Esophagus squamous epithelium (tissue), 5 donors: Measurements from ENCODE around the gene PRKD1. TPM values are rescaled to one million over a fixed set of nuclear protein-coding genes. Genes with fewer than 3 reads are reported as not detected.

Experiments used
- DNase-seq: peaks from one replicate; lab custom pipeline; 2025; lab: John Stamatoyannopoulos, UW
- H3K27ac ChIP-seq, 4 donors: fragments of 200-600 bp; sonication (generic); one replicate each; pipeline ENCODE4 v1.5.1; 2016 to 2019; ENCODE audit warnings: mild to moderate bottlenecking in 1 of 4
- H3K27me3 ChIP-seq, 4 donors: fragments of 200-600 bp; sonication (generic); 1 replicate in 3 of 4; 2 replicates in 1 of 4; pipeline versions ENCODE4 v1.5.1 to v1.6.0; 2017 to 2021; ENCODE audit warnings: antibody characterized with exemption in 1 of 4
- H3K36me3 ChIP-seq, 3 donors: fragments of 200-600 bp; sonication (generic); one replicate each; pipeline ENCODE4 v1.5.1; 2016 to 2019
- H3K4me1 ChIP-seq, 3 donors: fragments of 200-600 bp; sonication (generic); one replicate each; pipeline ENCODE4 v1.5.1; 2017 to 2019
- H3K4me3 ChIP-seq, 4 donors: fragments of 200-600 bp; sonication (generic); 1 replicate in 3 of 4; 2 replicates in 1 of 4; pipeline ENCODE4 v1.5.1; 2016 to 2019; ENCODE audit warnings: mild to moderate bottlenecking in 2 of 4, moderate library complexity in 1 of 4
- H3K9me3 ChIP-seq, 3 donors: fragments of 200-600 bp; sonication (generic); one replicate each; pipeline ENCODE4 v1.5.1; 2016 to 2019
- POLR2A ChIP-seq, 4 donors: fragments of 450-650 bp; IDR thresholded peaks; one replicate each; pipeline ENCODE4 v1.6.1; 2017; ENCODE audit warnings: antibody characterized with exemption in 4 of 4, mild to moderate bottlenecking in 4 of 4, moderate library complexity in 3 of 4
- WGBS, 2 donors: methylation state at CpG; one replicate each; pipeline ENCODE4 v1.1.5; 2018; 5-methylcytosine and 5-hydroxymethylcytosine counted together
- intact Hi-C: fragments of 100-400 bp; cut with DNase I; formaldehyde crosslinking; loops from one replicate; pipeline ENCODE4 v1.15.0; 2022
- total RNA-seq, 4 donors: library from RNA; depleted of rRNA; stranded (reverse); fragments of >200 nt; gene quantifications; one replicate each; pipeline ENCODE4 v1.1.0, GENCODE V29; 2016
- TF ChIP-seq, protein P1 (sequence below), 6 experiments: fragments of 450-650 bp in 4 of 6; fragments of 200-600 bp in 2 of 6; sonication (generic) in 2 of 6; IDR thresholded peaks; one replicate each; pipeline ENCODE4 v1.5.1; 2016 to 2019; ENCODE audit warnings: antibody characterized with exemption in 6 of 6, mild to moderate bottlenecking in 4 of 6, moderate library complexity in 4 of 6
- donor health status: DM: yes; HTN: yes; CAD: no.

PRKD1 gene
- total RNA-seq, 4 donors from 2014 or later: 0.30 to 10.7 (median 2.2) TPM

GRCh38 chr14:29905543-29905942, 22.1 kb downstream of the PRKD1 start:
- no peak overlapping the region for H3K27ac ChIP-seq
- intact Hi-C loops: no loop called here
- no peaks in the 10 kb centered on the region for H3K36me3 ChIP-seq

DNA sequence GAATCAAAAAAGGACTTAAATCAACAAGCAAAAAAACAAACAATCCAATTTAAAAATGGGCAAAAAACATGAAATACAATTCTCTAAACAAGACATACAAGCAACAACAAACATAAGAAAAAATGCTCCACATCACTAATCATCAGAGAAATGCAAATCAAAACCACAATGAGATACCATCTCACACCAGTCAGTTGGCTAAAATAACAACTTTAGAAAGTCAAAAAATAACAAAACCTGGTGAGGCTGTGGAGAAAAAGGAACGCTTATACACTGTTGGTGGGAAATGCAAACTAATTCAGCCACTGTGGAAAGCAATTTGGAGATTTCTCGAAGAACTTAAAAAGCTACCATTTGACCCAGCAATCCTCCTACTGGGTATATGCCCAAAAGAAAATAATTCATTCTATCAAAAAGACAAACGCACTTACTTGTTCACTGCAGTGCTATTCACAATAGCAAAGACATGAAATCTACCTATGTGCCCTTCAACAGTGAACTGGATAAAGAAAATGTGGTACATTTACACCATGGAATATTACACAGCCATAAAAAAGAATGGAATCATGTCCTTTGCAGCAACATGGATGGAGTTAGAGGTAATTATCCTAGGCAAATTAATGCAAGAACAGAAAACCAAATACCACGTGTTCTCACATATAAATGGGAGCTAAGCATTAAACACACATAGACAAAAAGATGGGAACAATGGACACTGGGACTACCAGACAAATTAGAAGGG, 26.9 kb downstream of the PRKD1 start:
- Histone ChIP-seq H3K4me3 (no peak overlapping the region), H3K36me3 (no peaks in the 10 kb centered on the region), H3K27me3 (no peaks in the 10 kb centered on the region), H3K4me1 (no peaks in the 10 kb centered on the region), H3K27ac (no peak overlapping the region), H3K9me3 (no peaks in the 10 kb centered on the region)
- 79 to 83% methylated on average over 4 of the region's 4 CpGs for WGBS, 2 donors
- TF ChIP-seq, protein P1, sequence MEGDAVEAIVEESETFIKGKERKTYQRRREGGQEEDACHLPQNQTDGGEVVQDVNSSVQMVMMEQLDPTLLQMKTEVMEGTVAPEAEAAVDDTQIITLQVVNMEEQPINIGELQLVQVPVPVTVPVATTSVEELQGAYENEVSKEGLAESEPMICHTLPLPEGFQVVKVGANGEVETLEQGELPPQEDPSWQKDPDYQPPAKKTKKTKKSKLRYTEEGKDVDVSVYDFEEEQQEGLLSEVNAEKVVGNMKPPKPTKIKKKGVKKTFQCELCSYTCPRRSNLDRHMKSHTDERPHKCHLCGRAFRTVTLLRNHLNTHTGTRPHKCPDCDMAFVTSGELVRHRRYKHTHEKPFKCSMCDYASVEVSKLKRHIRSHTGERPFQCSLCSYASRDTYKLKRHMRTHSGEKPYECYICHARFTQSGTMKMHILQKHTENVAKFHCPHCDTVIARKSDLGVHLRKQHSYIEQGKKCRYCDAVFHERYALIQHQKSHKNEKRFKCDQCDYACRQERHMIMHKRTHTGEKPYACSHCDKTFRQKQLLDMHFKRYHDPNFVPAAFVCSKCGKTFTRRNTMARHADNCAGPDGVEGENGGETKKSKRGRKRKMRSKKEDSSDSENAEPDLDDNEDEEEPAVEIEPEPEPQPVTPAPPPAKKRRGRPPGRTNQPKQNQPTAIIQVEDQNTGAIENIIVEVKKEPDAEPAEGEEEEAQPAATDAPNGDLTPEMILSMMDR (IDR thresholded peaks at IDR 0.05): no peak
- no peak for TF ChIP-seq POLR2A (IDR thresholded peaks at IDR 0.05)
- DNase-seq: no peak
- intact Hi-C loops: no loop called here

More at GRCh38 chr14:29905543-29905942, 22.1 kb downstream of the PRKD1 start:
- Histone ChIP-seq H3K9me3 (no peaks in the 10 kb centered on the region), H3K4me1 (peaks cover 0 to 6% (median 0%) of the 10 kb centered on the region in 3 donors), H3K4me3 (no peak overlapping the region), H3K27me3 (no peaks in the 10 kb centered on the region)
- 67 to 84% methylated on average over 7 of the region's 7 CpGs for WGBS, 2 donors
- no peak for DNase-seq
- TF ChIP-seq POLR2A (IDR thresholded peaks at IDR 0.05): no peak
- TF ChIP-seq, protein P1 (IDR thresholded peaks at IDR 0.05): no peak

- TF ChIP-seq POLR2A (IDR thresholded peaks at IDR 0.05): no peak
- TF ChIP-seq, protein P1 (IDR thresholded peaks at IDR 0.05): no peak
- H3K36me3 ChIP-seq: no peaks in the 10 kb centered on the region
- H3K27me3 ChIP-seq: no peaks in the 10 kb centered on the region
- no peaks in the 10 kb centered on the region for H3K9me3 ChIP-seq
- intact Hi-C loops: no loop called here
- WGBS, 2 donors: 57 to 66% methylated on average over 2 of the region's 2 CpGs
- DNase-seq: no peak
- no peaks in the 10 kb centered on the region for H3K4me1 ChIP-seq
- H3K27ac ChIP-seq: no peak overlapping the region
- H3K4me3 ChIP-seq: no peak overlapping the region
Observed at GRCh38 chr14:29898470-29898869, 29.2 kb downstream of the PRKD1 start.

- H3K9me3 ChIP-seq: no peaks in the 10 kb centered on the region
- no peaks in the 10 kb centered on the region for H3K4me1 ChIP-seq
- 84 to 90% methylated on average over 1 of the region's 1 CpG for WGBS, 2 donors
- no peak for TF ChIP-seq POLR2A (IDR thresholded peaks at IDR 0.05)
- TF ChIP-seq, protein P1 (IDR thresholded peaks at IDR 0.05): no peak
- intact Hi-C loops: no loop called here
- no peaks in the 10 kb centered on the region for H3K27me3 ChIP-seq
- H3K27ac ChIP-seq: no peak overlapping the region
- H3K36me3 ChIP-seq: no peaks in the 10 kb centered on the region
- H3K4me3 ChIP-seq: no peak overlapping the region
- no peak for DNase-seq
Observed at GRCh38 chr14:29897181-29897580, 30.5 kb downstream of the PRKD1 start.

DNA sequence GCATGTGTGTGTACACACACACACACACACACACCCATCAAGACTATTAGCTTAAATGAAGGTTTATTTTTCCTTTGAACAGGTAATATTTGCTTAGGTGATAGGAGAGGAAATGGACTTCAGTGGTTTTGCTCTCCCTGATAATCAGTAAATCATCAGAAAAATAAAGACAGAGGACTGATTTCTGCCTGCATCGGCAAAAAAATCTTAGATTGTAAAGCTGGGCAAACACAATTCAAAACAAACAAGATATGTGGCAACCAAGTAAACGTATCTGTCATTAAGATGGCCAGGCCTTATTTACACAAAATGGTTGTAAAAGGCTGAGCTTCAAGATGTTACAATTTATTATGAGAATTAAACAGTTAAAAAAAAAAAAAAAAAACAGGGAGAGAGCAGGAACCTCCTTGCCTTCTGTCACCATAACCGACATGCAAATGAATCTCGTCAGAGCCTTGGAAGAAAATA, 31.3 kb downstream of the PRKD1 start:
- WGBS, 2 donors: 76 to 77% methylated on average over 4 of the region's 4 CpGs
- Histone ChIP-seq H3K4me3 (no peak overlapping the region), H3K27ac (no peak overlapping the region), H3K27me3 (no peaks in the 10 kb centered on the region), H3K9me3 (no peaks in the 10 kb centered on the region), H3K36me3 (no peaks in the 10 kb centered on the region), H3K4me1 (no peaks in the 10 kb centered on the region)
- intact Hi-C loops: no loop called here
- TF ChIP-seq POLR2A (IDR thresholded peaks at IDR 0.05): no peak
- TF ChIP-seq, protein P1 (IDR thresholded peaks at IDR 0.05): no peak
- no peak for DNase-seq
